MV-4-11 (cell line): ENCODE measurements around the gene ZNG1C.
"Not testable (repeated sequence)": the region's sequence is repeated elsewhere in the genome, so short reads cannot be mapped to it uniquely, and the experiment has no call there.

Source experiments
- DNase-seq: peaks from one replicate; lab custom pipeline; 2025; lab: John Stamatoyannopoulos, UW

The ZNG1C gene

GRCh38 chr9:68343242-68343641 is 101.5 kb downstream of the ZNG1C start:
- DNase-seq = not testable (repeated sequence)

GRCh38 chr9:68343992-68344391 is 102.2 kb downstream of the ZNG1C start:
- DNase-seq = not testable (repeated sequence)
